Measurements from ENCODE around the gene CDH1. TPM values are rescaled to one million over a fixed set of nuclear protein-coding genes. Genes with fewer than 3 reads are reported as not detected.

The CDH1 gene
- polyA plus RNA-seq (2011; rRNA removed): 0.06 TPM in 1 of 2 replicates, not detected in the other
- polyA minus RNA-seq (2011; rRNA and poly(A)+ RNA removed): not detected in 2 replicates

GRCh38 chr16:68737046-68737729, at the start of gene CDH1:
TSS of gene CDH1 (plus strand) at chr16:68737292. CDS start at chr16:68737416, 124 bp downstream.
- TF ChIP-seq CTCF (IDR thresholded peaks at IDR 0.05; ENCODE audit: low read depth, low read length): no peak
- H3K27me3 ChIP-seq (ENCODE audit: control insufficient read depth, insufficient read depth, low read length): peaks cover 35% of the 10 kb centered on the region
- POLR2A ChIA-PET: no interaction called here
- H3K9me3 ChIP-seq (ENCODE audit: control insufficient read depth, insufficient read depth, low read length): peaks cover 4% of the 10 kb centered on the region
- no peak within 1 kb of the TSS for H3K4me3 ChIP-seq (ENCODE audit: low read depth, low read length)
- no peak for DNase-seq (ENCODE audit: low read depth, low spot score)
- CTCF ChIA-PET: no interaction called here
- H3K27ac ChIP-seq (ENCODE audit: low read depth, low read length): no peak within 1 kb of the TSS

- Histone ChIP-seq H3K9me3 (ENCODE audit: control insufficient read depth, insufficient read depth, low read length) (peaks cover 5% of the 10 kb centered on the region; the same call in 1 of the 2 replicates), H3K27me3 (ENCODE audit: control insufficient read depth, insufficient read depth, low read length) (no peaks in the 10 kb centered on the region), H3K4me3 (ENCODE audit: low read depth, low read length) (no peak overlapping the region), H3K27ac (ENCODE audit: low read depth, low read length) (no peak overlapping the region)
- CTCF ChIA-PET: no interaction called here
- no peak for TF ChIP-seq CTCF (IDR thresholded peaks at IDR 0.05; ENCODE audit: low read depth, low read length)
- POLR2A ChIA-PET: no interaction called here
- no peak for DNase-seq (ENCODE audit: low read depth, low spot score)
Observed at GRCh38 chr16:68689921-68690320, 47.2 kb upstream of the CDH1 start.

- Histone ChIP-seq H3K27me3 (ENCODE audit: control insufficient read depth, insufficient read depth, low read length) (peaks cover 3% of the 10 kb centered on the region), H3K9me3 (ENCODE audit: control insufficient read depth, insufficient read depth, low read length) (no peaks in the 10 kb centered on the region; the same call in 1 of the 2 replicates), H3K4me3 (ENCODE audit: low read depth, low read length) (no peak overlapping the region), H3K27ac (ENCODE audit: low read depth, low read length) (no peak overlapping the region)
- no peak for DNase-seq (ENCODE audit: low read depth, low spot score)
- CTCF ChIA-PET: no interaction called here
- TF ChIP-seq CTCF (IDR thresholded peaks at IDR 0.05; ENCODE audit: low read depth, low read length): no peak
- POLR2A ChIA-PET: no interaction called here
Observed at GRCh38 chr16:68695575-68695974, 41.5 kb upstream of the CDH1 start.

GRCh38 chr16:68696514-68696913, 40.6 kb upstream of the CDH1 start:
- Histone ChIP-seq H3K4me3 (ENCODE audit: low read depth, low read length) (no peak overlapping the region), H3K27me3 (ENCODE audit: control insufficient read depth, insufficient read depth, low read length) (peaks cover 3% of the 10 kb centered on the region), H3K27ac (ENCODE audit: low read depth, low read length) (no peak overlapping the region), H3K9me3 (ENCODE audit: control insufficient read depth, insufficient read depth, low read length) (no peaks in the 10 kb centered on the region; the same call in 1 of the 2 replicates)
- CTCF ChIA-PET: no interaction called here
- no peak for DNase-seq (ENCODE audit: low read depth, low spot score)
- no peak for TF ChIP-seq CTCF (IDR thresholded peaks at IDR 0.05; ENCODE audit: low read depth, low read length)
- POLR2A ChIA-PET: no interaction called here

- no peak overlapping the region for H3K27ac ChIP-seq (ENCODE audit: low read depth, low read length)
- no peak for DNase-seq (ENCODE audit: low read depth, low spot score)
- H3K27me3 ChIP-seq (ENCODE audit: control insufficient read depth, insufficient read depth, low read length): peaks cover 3% of the 10 kb centered on the region
- TF ChIP-seq CTCF (IDR thresholded peaks at IDR 0.05; ENCODE audit: low read depth, low read length): no peak
- no peak overlapping the region for H3K4me3 ChIP-seq (ENCODE audit: low read depth, low read length)
- no peaks in the 10 kb centered on the region; the same call in 1 of the 2 replicates for H3K9me3 ChIP-seq (ENCODE audit: control insufficient read depth, insufficient read depth, low read length)
- ChIA-PET POLR2A (no interaction called here), CTCF (no interaction called here)
Observed at GRCh38 chr16:68698091-68698490, 39.0 kb upstream of the CDH1 start.
